OCI-LY7 (cell line): Measurements from ENCODE around the gene FKBP9. TPM values are rescaled to one million over a fixed set of nuclear protein-coding genes. Genes with fewer than 3 reads are reported as not detected.

ENCODE experiments used
- BruUV-seq: library from RNA; stranded (reverse); fragments of 400-500 nt; replicated peaks from 2 replicates; lab custom pipeline; 2021; lab: Mats Ljungman, UMichigan
- CTCF ChIA-PET: fragments of 300-600 bp; sonication (Branson Sonifier 250); formaldehyde crosslinking; loops from one replicate; lab custom pipeline; 2022; ENCODE audit warnings: antibody characterized with exemption; ENCODE audit not compliant: unreplicated experiment; lab: Charles Lee
- POLR2A ChIA-PET: fragments of 300-600 bp; sonication (Branson Sonifier 250); formaldehyde crosslinking; loops from one replicate; lab custom pipeline; 2022; ENCODE audit warnings: antibody characterized with exemption; lab: Charles Lee
- DNase-seq: peaks from one replicate; pipeline ENCODE4 v3.0.0-alpha.2; 2015; ENCODE audit warnings: low spot score
- H2AFZ ChIP-seq: fragments of 200-600 bp; sonication (generic), shearing (Covaris generic); 2 replicates; pipeline ENCODE4 v1.6.1; 2014; ENCODE audit warnings: mild to moderate bottlenecking, antibody characterized with exemption, low read length, moderate library complexity
- H3K27ac ChIP-seq: fragments of 200-600 bp; sonication (generic); 2 replicates; pipeline ENCODE4 v1.5.1; 2014; ENCODE audit warnings: mixed run types, low read depth, mild to moderate bottlenecking, moderate library complexity, low read length, inconsistent platforms; ENCODE audit not compliant: poor library complexity, severe bottlenecking
- H3K36me3 ChIP-seq: fragments of 200-600 bp; sonication (generic); 2 replicates; pipeline ENCODE4 v1.6.1; 2014; ENCODE audit warnings: mild to moderate bottlenecking, antibody characterized with exemption, low read length, moderate library complexity, mixed read lengths; ENCODE audit not compliant: insufficient read depth
- H3K4me1 ChIP-seq: fragments of 200-600 bp; sonication (generic); 2 replicates; pipeline ENCODE4 v1.5.1; 2014; ENCODE audit warnings: mild to moderate bottlenecking, low read length; ENCODE audit not compliant: insufficient read depth, poor library complexity, severe bottlenecking
- H3K4me2 ChIP-seq: fragments of 200-600 bp; sonication (generic); 2 replicates; pipeline ENCODE4 v1.6.1; 2014; ENCODE audit warnings: mild to moderate bottlenecking, low read length
- H3K4me3 ChIP-seq: fragments of 200-600 bp; sonication (generic); 2 replicates; pipeline ENCODE4 v1.5.1; 2014; ENCODE audit warnings: mild to moderate bottlenecking, low read depth, low read length; ENCODE audit not compliant: poor library complexity, severe bottlenecking
- H3K79me2 ChIP-seq: fragments of 200-600 bp; sonication (generic); 2 replicates; pipeline ENCODE4 v1.6.1; 2016; ENCODE audit warnings: low read depth, mild to moderate bottlenecking, low read length, moderate library complexity, mixed read lengths; ENCODE audit not compliant: insufficient read depth
- H3K9me2 ChIP-seq: fragments of 200-600 bp; sonication (generic); 2 replicates; pipeline ENCODE4 v1.6.1; 2016; ENCODE audit warnings: mild to moderate bottlenecking, low read length, mixed read lengths; ENCODE audit not compliant: insufficient read depth
- H3K9me3 ChIP-seq: fragments of 200-600 bp; sonication (generic); 2 replicates; pipeline ENCODE4 v1.6.1; 2014; ENCODE audit warnings: mild to moderate bottlenecking, mixed run types, low read length, mixed read lengths
- H4K20me1 ChIP-seq: fragments of 200-600 bp; sonication (generic); 2 replicates; pipeline ENCODE4 v1.6.1; 2014; ENCODE audit warnings: mild to moderate bottlenecking, antibody characterized with exemption, low read length, moderate library complexity, mixed read lengths; ENCODE audit not compliant: insufficient read depth
- CTCF ChIP-seq: fragments of 200-600 bp; sonication (generic); conservative IDR thresholded peaks from 2 replicates; pipeline ENCODE4 v1.5.1; 2014; ENCODE audit warnings: mild to moderate bottlenecking, antibody characterized with exemption, low read length, moderate library complexity, mixed read lengths
- EZH2phosphoT487 ChIP-seq: fragments of 200-600 bp; sonication (generic); IDR thresholded peaks from 2 replicates; pipeline ENCODE4 v1.6.1; 2018; ENCODE audit warnings: low read depth, borderline replicate concordance, mild to moderate bottlenecking, mixed run types, antibody characterized with exemption, low read length, moderate library complexity, mixed read lengths
- intact Hi-C: fragments of 100-400 bp; cut with micrococcal nuclease; formaldehyde crosslinking; loops from one replicate; pipeline ENCODE4 v1.10.0; 2022; ENCODE audit not compliant: unreplicated experiment
- total RNA-seq, 2 experiments: library from RNA; depleted of rRNA in 1 of 2; stranded (reverse); fragments of >200 nt in 1 of 2; shearing (Covaris generic) in 1 of 2; gene quantifications; 2 replicates each; pipeline ENCODE4 v1.2.3, GENCODE V29; 2014 to 2022

FKBP9 gene
- total RNA-seq, 2 experiments from 2014 or later = 0.73 TPM; not detected in 1

- no peak overlapping the region for H3K4me3 ChIP-seq
- H2AFZ ChIP-seq = no peak overlapping the region
- no peaks in the 10 kb centered on the region for H3K9me2 ChIP-seq
- peaks cover 31% of the 10 kb centered on the region for H4K20me1 ChIP-seq
- POLR2A ChIA-PET = interaction anchor here (2.4 kb wide), 1 partner anchor 9 kb away, joined by 24 read pairs; no protein-coding TSS in a partner anchor
- H3K79me2 ChIP-seq = peaks cover 94% of the 10 kb centered on the region
- no peak overlapping the region for H3K4me2 ChIP-seq
- intact Hi-C loops = no loop called here
- H3K4me1 ChIP-seq = peaks cover 23% of the 10 kb centered on the region
- TF ChIP-seq EZH2phosphoT487 (no peak), CTCF (no peak)
- H3K9me3 ChIP-seq = no peaks in the 10 kb centered on the region
- no peak for DNase-seq
- BruUV-seq = no TSS peak
- H3K36me3 ChIP-seq = peaks cover 51% of the 10 kb centered on the region
- H3K27ac ChIP-seq = no peak overlapping the region
- CTCF ChIA-PET = no interaction called here
Observed at GRCh38 chr7:33035776-33036175, 78.5 kb downstream of the FKBP9 start.

- H2AFZ ChIP-seq = no peak overlapping the region
- H3K4me3 ChIP-seq = peak overlapping the region; percentile 69
- H3K27ac ChIP-seq = peak overlapping the region; percentile 85
- H3K36me3 ChIP-seq = peaks cover 33% of the 10 kb centered on the region
- H3K9me2 ChIP-seq = no peaks in the 10 kb centered on the region
- peaks cover 51% of the 10 kb centered on the region for H3K4me1 ChIP-seq
- peaks cover 98% of the 10 kb centered on the region for H3K79me2 ChIP-seq
- no TSS peak for BruUV-seq
- ChIA-PET CTCF (no interaction called here), POLR2A (interaction anchor here (0.9 to 3.2 kb wide), 5 partner anchors 10 to 69 kb away, joined by 3 to 44 read pairs (median 10); no protein-coding TSS in a partner anchor)
- DNase-seq = no peak
- H4K20me1 ChIP-seq = peaks cover 34% of the 10 kb centered on the region
- no peak for TF ChIP-seq CTCF
- intact Hi-C loops = no loop called here
- no peaks in the 10 kb centered on the region for H3K9me3 ChIP-seq
- peak overlapping the region; percentile 83 for H3K4me2 ChIP-seq
Observed at GRCh38 chr7:33038639-33039038, 81.4 kb downstream of the FKBP9 start.

GRCh38 chr7:33039257-33039902, 82.1 kb downstream of the FKBP9 start:
- peak; percentile 43 for DNase-seq
- BruUV-seq = no TSS peak
- POLR2A ChIA-PET = interaction anchor here (0.6 to 3.2 kb wide), 15 partner anchors 9 to 362 kb away, joined by 3 to 44 read pairs (median 9); partner anchors contain the start of gene NT5C3A
- Histone ChIP-seq H4K20me1 (peaks cover 34% of the 10 kb centered on the region), H3K4me2 (peak overlapping the region; percentile 83), H3K9me2 (no peaks in the 10 kb centered on the region), H2AFZ (no peak overlapping the region), H3K9me3 (no peaks in the 10 kb centered on the region), H3K79me2 (peaks cover 100% of the 10 kb centered on the region), H3K4me3 (peak overlapping the region; percentile 69), H3K36me3 (peaks cover 28% of the 10 kb centered on the region), H3K27ac (peak overlapping the region; percentile 85), H3K4me1 (peaks cover 57% of the 10 kb centered on the region)
- intact Hi-C loops = no loop called here
- TF ChIP-seq CTCF (no peak), EZH2phosphoT487 (no peak)
- CTCF ChIA-PET = interaction anchor here (1.3 kb wide), 1 partner anchor 69 kb away, joined by 3 read pairs; no protein-coding TSS in a partner anchor
